ENCODE measurements around the gene FNDC5. TPM values are rescaled to one million over a fixed set of nuclear protein-coding genes. Genes with fewer than 3 reads are reported as not detected.

Gene FNDC5
- total and polyA plus RNA-seq, 9 of the 15 experiments (the other 6 are each of a cell fraction or from before 2014, with no cell fraction given): 0.06 to 2.1 (median 0.22) TPM

GRCh38 chr1:32816676-32817158 lies 54.0 kb downstream of the FNDC5 start (continued):
- no peak for TF ChIP-seq USF2 (CRISPR knock-in tag; IDR thresholded peaks at IDR 0.05)
- TF ChIP-seq NCOA2 (IDR thresholded peaks at IDR 0.05; ENCODE audit: partially characterized antibody in 2 of 2): no peak
- no peak for TF ChIP-seq ZNF764 (CRISPR knock-in tag; IDR thresholded peaks at IDR 0.05; ENCODE audit: low read depth)
- no peak for TF ChIP-seq ZNF57 (CRISPR knock-in tag; IDR thresholded peaks at IDR 0.05)
- TF ChIP-seq MYNN (IDR thresholded peaks at IDR 0.05): no peak
- no peak for TF ChIP-seq MYNN (CRISPR knock-in tag; IDR thresholded peaks at IDR 0.05)
- no peak for TF ChIP-seq NEUROD1 (IDR thresholded peaks at IDR 0.05; ENCODE audit: borderline replicate concordance, low read depth, low read length, partially characterized antibody)
- 0 out of 2 replicates have a peak, but pooled peaks have one; percentile 41 for TF ChIP-seq FOSL1 (tag; conservative IDR thresholded peaks at IDR 0.05)
- no peak for TF ChIP-seq CGGBP1 (CRISPR knock-in tag; IDR thresholded peaks at IDR 0.05)
- no peak for TF ChIP-seq NELFE (IDR thresholded peaks at IDR 0.05; ENCODE audit: insufficient read depth, insufficient read length)
- TF ChIP-seq GMEB1 (CRISPR knock-in tag; IDR thresholded peaks at IDR 0.05): no peak
- TF ChIP-seq ZNF668 (CRISPR knock-in tag; IDR thresholded peaks at IDR 0.05): no peak
- no peak for TF ChIP-seq ARNT (IDR thresholded peaks at IDR 0.05)
- no peak for TF ChIP-seq ZNF778 (CRISPR knock-in tag; IDR thresholded peaks at IDR 0.05)
- TF ChIP-seq ZBTB8A (IDR thresholded peaks at IDR 0.05; ENCODE audit: partially characterized antibody): no peak
- TF ChIP-seq ARID2 (IDR thresholded peaks at IDR 0.05): no peak
- no peak; the same call in 1 of the 2 replicates for TF ChIP-seq ZNF175 (CRISPR knock-in tag; IDR thresholded peaks at IDR 0.05; ENCODE audit: low read depth)
- TF ChIP-seq GATAD2B (IDR thresholded peaks at IDR 0.05; ENCODE audit: borderline replicate concordance): no peak
- TF ChIP-seq NR1H2 (CRISPR knock-in tag; IDR thresholded peaks at IDR 0.05): no peak
- TF ChIP-seq CCNT2 (IDR thresholded peaks at IDR 0.05; ENCODE audit: borderline replicate concordance, extremely low read depth, insufficient read length, low read depth, low read length): no peak
- no peak for TF ChIP-seq SETDB1 (IDR thresholded peaks at IDR 0.05; ENCODE audit: low read length)
- TF ChIP-seq SMAD4 (CRISPR knock-in tag; conservative IDR thresholded peaks at IDR 0.05): no peak
- no peak for TF ChIP-seq ZZZ3 (IDR thresholded peaks at IDR 0.05)
- TF ChIP-seq CHD4 (IDR thresholded peaks at IDR 0.05; ENCODE audit: insufficient read depth, insufficient replicate concordance, low read depth, low read length, poor library complexity, severe bottlenecking): no peak
- TF ChIP-seq ZNF740 (CRISPR knock-in tag; IDR thresholded peaks at IDR 0.05): peak; percentile 95
- TF ChIP-seq ZNF740 (tag; IDR thresholded peaks at IDR 0.05): peak in 1 of 2 experiments; percentile 80; a peak in 1 of 4 replicates
- TF ChIP-seq RBM39 (optimal IDR thresholded peaks at IDR 0.05; ENCODE audit: low read depth, low read length): no peak

Measured in K562 (cell line).